ENCODE data around the gene FMN1.

- TF ChIP-seq ZFP36 (IDR thresholded peaks at IDR 0.05; ENCODE audit: borderline replicate concordance, partially characterized antibody) (no peak), EP300 (IDR thresholded peaks at IDR 0.05) (no peak), CHD4 (IDR thresholded peaks at IDR 0.05; ENCODE audit: borderline replicate concordance) (no peak), NR3C1 (IDR thresholded peaks at IDR 0.05) (no peak), CTCF (IDR thresholded peaks at IDR 0.05) (no peak), CEBPB (IDR thresholded peaks at IDR 0.05) (no peak), USF2 (IDR thresholded peaks at IDR 0.05) (no peak), FOSL2 (IDR thresholded peaks at IDR 0.05) (no peak), FOSL2 (CRISPR knock-in tag; IDR thresholded peaks at IDR 0.05) (no peak), ELK1 (IDR thresholded peaks at IDR 0.05; ENCODE audit: low read depth, low read length) (no peak), SREBF2 (IDR thresholded peaks at IDR 0.05) (no peak), JUNB (IDR thresholded peaks at IDR 0.05) (no peak), POLR2AphosphoS2 (conservative IDR thresholded peaks at IDR 0.05; ENCODE audit: low read length) (no peak), HMGXB4 (CRISPR knock-in tag; IDR thresholded peaks at IDR 0.05; ENCODE audit: borderline replicate concordance) (no peak)
These were observed 16.8 kb upstream of the FMN1 start for GRCh38 chr15:33211176-33211808.

All from A549 (cell line).